ENCODE data around the gene CPED1. TPM values are rescaled to one million over a fixed set of nuclear protein-coding genes. Genes with fewer than 3 reads are reported as not detected.

The CPED1 gene
- polyA plus RNA-seq, 2 donors: 0.29 to 1.3 TPM

DNA sequence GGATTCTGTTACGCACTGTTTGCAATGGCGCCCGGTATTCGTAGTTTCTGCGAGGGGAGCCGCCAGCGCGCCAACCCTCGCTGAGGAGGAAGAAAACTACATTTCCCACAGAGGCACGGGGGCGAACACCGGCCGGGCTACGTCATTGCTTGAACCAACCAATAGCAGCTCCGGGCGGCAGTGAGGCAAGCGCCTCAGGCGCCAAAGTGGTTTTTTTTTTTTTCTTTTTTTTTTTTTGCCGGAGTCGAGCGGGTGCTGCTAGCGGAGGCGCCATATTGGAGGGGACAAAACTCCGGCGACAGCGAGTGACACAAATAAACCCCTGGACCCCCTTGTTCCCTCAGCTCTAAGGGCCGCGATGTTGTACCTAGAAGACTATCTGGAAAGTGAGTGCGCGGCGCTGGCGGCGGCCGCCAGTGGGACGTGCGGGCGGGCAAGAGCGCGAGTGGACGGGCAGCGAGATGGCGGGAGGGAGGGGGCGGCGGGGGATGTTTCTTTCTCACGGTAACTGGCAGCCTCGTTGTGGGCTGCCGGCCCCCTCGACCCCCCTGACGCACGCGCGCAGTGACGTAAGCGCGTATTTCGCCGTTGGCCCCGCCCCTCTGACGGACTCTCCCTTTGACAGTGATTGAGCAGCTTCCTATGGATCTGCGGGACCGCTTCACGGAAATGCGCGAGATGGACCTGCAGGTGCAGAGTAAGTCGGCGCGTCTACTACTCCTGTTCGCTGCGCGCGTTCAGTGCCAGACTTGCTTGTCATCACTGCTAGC is 37.8 kb upstream of the CPED1 start, which contains the start of gene ING3:
Gene ING3, plus strand, starts transcription at position 239 of the 770 bp plus-strand sequence. Its CDS starts 120 bp downstream, at position 359.
- Histone ChIP-seq H3K27ac (ENCODE audit: low read depth in 2 of 2, low read length in 1 of 2) (peak within 1 kb of the TSS; percentile 99 to 100), H3K27me3 (ENCODE audit: control insufficient read depth in 1 of 2, insufficient read depth in 2 of 2, low read length in 2 of 2) (no peaks in the 10 kb centered on the region), H3K9me3 (ENCODE audit: control insufficient read depth in 2 of 2, insufficient read depth in 1 of 2, low read depth in 1 of 2, low read length in 1 of 2) (no peaks in the 10 kb centered on the region), H3K4me3 (ENCODE audit: low read depth in 1 of 2, low read length in 2 of 2) (peak within 1 kb of the TSS; percentile 64 to 66), H3K36me3 (ENCODE audit: control insufficient read depth in 2 of 2, insufficient read depth in 2 of 2, low read length in 1 of 2) (no peaks in the 10 kb centered on the region), H3K4me1 (ENCODE audit: control insufficient read depth in 2 of 2, insufficient read depth in 2 of 2, low read length in 1 of 2) (no peaks in the 10 kb centered on the region)
- 0% methylated on average over 71 of the region's 71 CpGs for WGBS, 2 donors

DNA sequence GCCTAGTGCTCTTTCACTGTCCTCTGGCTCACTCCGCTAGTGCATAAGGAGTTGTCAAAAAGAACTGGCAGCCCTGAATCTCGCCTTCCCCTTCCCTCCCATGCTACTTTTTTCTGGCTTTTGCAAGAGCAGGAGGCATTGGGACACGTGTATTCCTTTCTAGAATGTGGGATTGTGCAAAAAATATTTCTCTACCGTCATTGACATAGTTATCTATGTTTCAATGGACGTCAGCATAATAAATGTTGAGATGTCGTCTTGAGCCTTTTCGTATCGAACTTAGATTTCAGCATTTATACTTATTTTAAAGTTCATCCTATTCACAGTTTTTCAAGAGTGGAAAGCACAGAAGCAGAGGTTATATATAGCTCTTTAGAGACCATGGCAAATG is 37.2 kb upstream of the CPED1 start:
- Histone ChIP-seq H3K27me3 (ENCODE audit: control insufficient read depth in 1 of 2, insufficient read depth in 2 of 2, low read length in 2 of 2) (no peaks in the 10 kb centered on the region), H3K27ac (ENCODE audit: low read depth in 2 of 2, low read length in 1 of 2) (peak overlapping the region; percentile 99 to 100), H3K4me1 (ENCODE audit: control insufficient read depth in 2 of 2, insufficient read depth in 2 of 2, low read length in 1 of 2) (no peaks in the 10 kb centered on the region), H3K9me3 (ENCODE audit: control insufficient read depth in 2 of 2, insufficient read depth in 1 of 2, low read depth in 1 of 2, low read length in 1 of 2) (no peaks in the 10 kb centered on the region), H3K4me3 (ENCODE audit: low read depth in 1 of 2, low read length in 2 of 2) (peak overlapping the region; percentile 64 to 66), H3K36me3 (ENCODE audit: control insufficient read depth in 2 of 2, insufficient read depth in 2 of 2, low read length in 1 of 2) (no peaks in the 10 kb centered on the region)
- WGBS, 2 donors: 9% methylated on average over 8 of the region's 8 CpGs

DNA sequence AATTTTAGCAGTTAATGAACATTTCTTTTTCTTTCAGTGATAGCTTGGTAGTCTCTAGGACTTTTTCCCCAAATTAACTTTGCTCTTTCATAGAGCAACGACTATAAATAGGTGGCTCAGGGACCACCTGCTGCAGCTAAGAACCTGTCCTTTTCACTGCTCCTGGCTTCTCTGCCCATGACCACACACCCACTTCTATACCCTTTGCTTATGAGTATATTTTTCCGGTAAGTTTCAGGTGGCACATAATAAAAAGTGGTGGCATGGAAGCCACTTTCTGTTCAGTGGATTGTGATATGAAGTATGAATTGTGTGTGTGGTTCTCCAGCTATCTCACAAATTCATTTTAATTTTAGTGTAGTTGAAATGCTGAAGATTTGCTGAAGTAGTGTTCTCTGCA is 36.7 kb upstream of the CPED1 start:
- Histone ChIP-seq H3K4me3 (ENCODE audit: low read depth in 1 of 2, low read length in 2 of 2) (no peak overlapping the region), H3K4me1 (ENCODE audit: control insufficient read depth in 2 of 2, insufficient read depth in 2 of 2, low read length in 1 of 2) (no peaks in the 10 kb centered on the region), H3K9me3 (ENCODE audit: control insufficient read depth in 2 of 2, insufficient read depth in 1 of 2, low read depth in 1 of 2, low read length in 1 of 2) (no peaks in the 10 kb centered on the region), H3K27me3 (ENCODE audit: control insufficient read depth in 1 of 2, insufficient read depth in 2 of 2, low read length in 2 of 2) (no peaks in the 10 kb centered on the region), H3K36me3 (ENCODE audit: control insufficient read depth in 2 of 2, insufficient read depth in 2 of 2, low read length in 1 of 2) (no peaks in the 10 kb centered on the region), H3K27ac (ENCODE audit: low read depth in 2 of 2, low read length in 1 of 2) (no peak overlapping the region)
- 59 to 63% methylated on average over 2 of the region's 2 CpGs for WGBS, 2 donors

DNA sequence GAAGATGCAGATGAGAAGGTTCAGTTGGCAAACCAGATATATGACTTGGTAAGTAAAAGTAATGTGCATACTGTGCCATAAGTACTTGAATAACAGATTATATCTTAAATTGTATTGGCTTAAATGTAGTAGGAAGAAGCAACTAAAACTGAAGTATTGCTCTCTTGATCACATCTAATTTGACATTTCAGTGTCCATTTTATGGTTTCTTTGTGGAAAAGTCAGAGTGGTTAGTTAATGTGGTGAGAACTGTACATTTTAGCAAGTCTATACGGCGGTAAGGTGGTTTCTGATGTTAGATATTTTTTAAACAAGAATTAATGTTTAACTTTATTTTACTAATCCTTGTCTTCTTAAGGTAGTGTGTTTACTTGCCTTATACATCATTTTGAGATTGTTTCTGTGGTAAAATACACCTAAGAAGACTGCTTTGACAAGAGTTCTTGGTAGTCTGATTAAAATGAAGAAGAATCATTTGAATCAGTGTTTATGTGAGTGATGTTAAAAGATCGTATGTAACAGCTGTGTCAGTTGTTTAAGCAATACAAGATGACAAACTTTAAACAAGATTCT is 32.8 kb upstream of the CPED1 start:
- Histone ChIP-seq H3K36me3 (ENCODE audit: control insufficient read depth in 2 of 2, insufficient read depth in 2 of 2, low read length in 1 of 2) (no peaks in the 10 kb centered on the region), H3K4me3 (ENCODE audit: low read depth in 1 of 2, low read length in 2 of 2) (no peak overlapping the region), H3K4me1 (ENCODE audit: control insufficient read depth in 2 of 2, insufficient read depth in 2 of 2, low read length in 1 of 2) (no peaks in the 10 kb centered on the region), H3K27ac (ENCODE audit: low read depth in 2 of 2, low read length in 1 of 2) (no peak overlapping the region), H3K27me3 (ENCODE audit: control insufficient read depth in 1 of 2, insufficient read depth in 2 of 2, low read length in 2 of 2) (no peaks in the 10 kb centered on the region), H3K9me3 (ENCODE audit: control insufficient read depth in 2 of 2, insufficient read depth in 1 of 2, low read depth in 1 of 2, low read length in 1 of 2) (no peaks in the 10 kb centered on the region)
- WGBS, 2 donors: 78% methylated on average over 3 of the region's 3 CpGs

DNA sequence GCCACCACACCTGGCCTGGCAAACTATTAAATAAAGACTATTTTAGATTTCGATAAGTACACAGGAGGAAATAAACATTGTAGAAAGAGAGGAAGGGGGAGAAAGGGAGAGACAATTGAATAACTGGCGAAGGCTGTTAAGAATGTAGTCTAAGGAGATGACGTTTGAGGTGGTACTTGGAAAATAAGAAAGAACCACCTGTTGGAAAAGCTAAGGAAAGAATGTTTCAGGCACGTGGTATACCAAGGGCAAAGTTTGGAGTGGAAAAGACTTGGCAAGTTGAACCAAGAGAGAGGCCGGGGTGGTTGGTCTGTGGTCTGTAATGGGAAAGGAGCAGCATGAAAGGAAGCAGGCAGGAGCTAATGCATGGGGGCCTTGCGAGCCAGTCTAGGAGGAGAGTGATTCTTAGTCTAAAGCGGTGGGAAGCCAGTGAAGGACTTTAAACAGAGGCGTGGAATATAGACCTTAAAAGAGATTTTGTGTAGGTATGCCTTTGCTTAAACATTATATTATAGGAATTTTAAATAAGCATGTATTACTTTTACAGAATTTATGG is 28.5 kb upstream of the CPED1 start:
- 92 to 94% methylated on average over 8 of the region's 8 CpGs for WGBS, 2 donors
- Histone ChIP-seq H3K27ac (ENCODE audit: low read depth in 2 of 2, low read length in 1 of 2) (no peak overlapping the region), H3K4me3 (ENCODE audit: low read depth in 1 of 2, low read length in 2 of 2) (no peak overlapping the region)

GRCh38 chr7:120960714-120961113 is 27.8 kb upstream of the CPED1 start:
- Histone ChIP-seq H3K4me1 (ENCODE audit: control insufficient read depth in 2 of 2, insufficient read depth in 2 of 2, low read length in 1 of 2) (no peaks in the 10 kb centered on the region), H3K9me3 (ENCODE audit: control insufficient read depth in 2 of 2, insufficient read depth in 1 of 2, low read depth in 1 of 2, low read length in 1 of 2) (no peaks in the 10 kb centered on the region), H3K4me3 (ENCODE audit: low read depth in 1 of 2, low read length in 2 of 2) (no peak overlapping the region), H3K36me3 (ENCODE audit: control insufficient read depth in 2 of 2, insufficient read depth in 2 of 2, low read length in 1 of 2) (no peaks in the 10 kb centered on the region), H3K27me3 (ENCODE audit: control insufficient read depth in 1 of 2, insufficient read depth in 2 of 2, low read length in 2 of 2) (no peaks in the 10 kb centered on the region), H3K27ac (ENCODE audit: low read depth in 2 of 2, low read length in 1 of 2) (no peak overlapping the region)
- 87 to 88% methylated on average over 1 of the region's 1 CpG for WGBS, 2 donors

More for the DNA sequence above, 28.5 kb upstream of the CPED1 start:
- Histone ChIP-seq H3K9me3 (ENCODE audit: control insufficient read depth in 2 of 2, insufficient read depth in 1 of 2, low read depth in 1 of 2, low read length in 1 of 2) (no peaks in the 10 kb centered on the region), H3K4me1 (ENCODE audit: control insufficient read depth in 2 of 2, insufficient read depth in 2 of 2, low read length in 1 of 2) (no peaks in the 10 kb centered on the region), H3K27me3 (ENCODE audit: control insufficient read depth in 1 of 2, insufficient read depth in 2 of 2, low read length in 2 of 2) (no peaks in the 10 kb centered on the region), H3K36me3 (ENCODE audit: control insufficient read depth in 2 of 2, insufficient read depth in 2 of 2, low read length in 1 of 2) (no peaks in the 10 kb centered on the region)

DNA sequence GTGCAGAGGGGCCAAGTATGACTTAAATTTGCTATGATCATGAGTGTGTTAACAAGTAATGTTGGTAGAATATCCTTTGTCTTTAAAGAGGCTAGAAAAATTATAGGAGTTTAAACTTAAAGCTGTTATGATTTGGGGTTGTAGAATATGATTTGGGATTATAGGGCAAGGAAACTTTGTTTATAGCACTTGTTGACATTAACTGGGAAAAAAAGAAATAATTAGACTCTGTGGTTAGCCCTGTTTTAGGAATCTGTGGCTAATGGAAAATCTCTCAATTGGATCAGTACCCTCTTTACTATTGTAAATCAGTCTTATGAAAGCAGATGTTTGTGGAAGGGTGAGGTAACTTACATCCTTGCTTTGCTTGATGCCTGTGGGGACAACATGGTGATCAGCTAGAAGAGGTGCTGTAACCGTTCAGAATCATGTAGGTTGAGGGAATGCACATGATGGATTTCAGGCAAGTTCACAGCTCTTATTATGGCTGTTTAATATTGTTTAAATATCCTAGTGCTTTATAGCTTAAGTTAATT is 26.8 kb upstream of the CPED1 start:
- H3K36me3 ChIP-seq (ENCODE audit: control insufficient read depth in 2 of 2, insufficient read depth in 2 of 2, low read length in 1 of 2): no peaks in the 10 kb centered on the region
- no peaks in the 10 kb centered on the region for H3K27me3 ChIP-seq (ENCODE audit: control insufficient read depth in 1 of 2, insufficient read depth in 2 of 2, low read length in 2 of 2)
- WGBS, 2 donors: 74 to 76% methylated on average over 1 of the region's 1 CpG
- H3K4me3 ChIP-seq (ENCODE audit: low read depth in 1 of 2, low read length in 2 of 2): no peak overlapping the region
- H3K9me3 ChIP-seq (ENCODE audit: control insufficient read depth in 2 of 2, insufficient read depth in 1 of 2, low read depth in 1 of 2, low read length in 1 of 2): no peaks in the 10 kb centered on the region
- H3K4me1 ChIP-seq (ENCODE audit: control insufficient read depth in 2 of 2, insufficient read depth in 2 of 2, low read length in 1 of 2): no peaks in the 10 kb centered on the region
- H3K27ac ChIP-seq (ENCODE audit: low read depth in 2 of 2, low read length in 1 of 2): no peak overlapping the region

DNA sequence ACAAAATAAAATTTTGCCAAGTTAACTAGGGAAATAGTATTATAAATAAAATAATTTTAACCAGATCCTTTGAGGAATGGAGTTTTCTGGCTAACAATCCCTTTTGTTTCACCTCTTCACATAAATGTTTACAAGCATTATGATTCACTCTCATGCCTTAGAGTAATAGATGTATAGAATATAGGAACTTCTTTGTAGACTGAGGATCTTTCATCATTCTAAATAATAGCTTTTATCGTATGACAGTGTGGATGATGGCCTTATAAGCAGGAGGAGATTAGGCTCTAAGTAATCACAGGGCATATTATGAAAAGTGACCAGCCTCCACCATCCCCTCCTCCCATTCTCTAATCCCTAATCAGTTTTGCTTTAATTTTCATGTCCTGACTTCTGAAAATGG is 24.4 kb upstream of the CPED1 start:
- Histone ChIP-seq H3K4me3 (ENCODE audit: low read depth in 1 of 2, low read length in 2 of 2) (no peak overlapping the region), H3K27ac (ENCODE audit: low read depth in 2 of 2, low read length in 1 of 2) (no peak overlapping the region), H3K9me3 (ENCODE audit: control insufficient read depth in 2 of 2, insufficient read depth in 1 of 2, low read depth in 1 of 2, low read length in 1 of 2) (no peaks in the 10 kb centered on the region), H3K36me3 (ENCODE audit: control insufficient read depth in 2 of 2, insufficient read depth in 2 of 2, low read length in 1 of 2) (peaks cover 0 to 4% of the 10 kb centered on the region in 2 donors), H3K27me3 (ENCODE audit: control insufficient read depth in 1 of 2, insufficient read depth in 2 of 2, low read length in 2 of 2) (no peaks in the 10 kb centered on the region), H3K4me1 (ENCODE audit: control insufficient read depth in 2 of 2, insufficient read depth in 2 of 2, low read length in 1 of 2) (no peaks in the 10 kb centered on the region)
- 85 to 86% methylated on average over 1 of the region's 1 CpG for WGBS, 2 donors

DNA sequence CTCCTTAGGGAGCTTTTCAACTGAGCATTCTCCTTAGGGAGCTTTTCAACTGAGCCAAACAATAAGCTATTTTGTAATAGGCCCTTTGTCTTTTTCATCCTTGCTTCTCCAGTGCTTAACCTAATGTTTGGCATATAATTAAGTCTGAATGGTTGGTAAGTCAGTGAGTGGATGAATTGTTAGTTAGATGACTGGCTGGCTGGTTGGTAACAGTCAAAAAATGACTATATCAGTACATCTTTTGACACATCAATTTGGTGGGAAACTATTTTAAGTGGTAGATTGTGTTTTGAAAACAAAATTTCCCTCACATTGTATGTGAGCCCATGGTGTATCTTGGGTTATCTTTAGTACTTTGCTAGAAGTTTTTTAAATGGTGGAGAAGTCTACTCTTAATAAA is 21.6 kb upstream of the CPED1 start:
- no peaks in the 10 kb centered on the region for H3K9me3 ChIP-seq (ENCODE audit: control insufficient read depth in 2 of 2, insufficient read depth in 1 of 2, low read depth in 1 of 2, low read length in 1 of 2)
- no peak overlapping the region for H3K27ac ChIP-seq (ENCODE audit: low read depth in 2 of 2, low read length in 1 of 2)
- H3K27me3 ChIP-seq (ENCODE audit: control insufficient read depth in 1 of 2, insufficient read depth in 2 of 2, low read length in 2 of 2): no peaks in the 10 kb centered on the region
- H3K36me3 ChIP-seq (ENCODE audit: control insufficient read depth in 2 of 2, insufficient read depth in 2 of 2, low read length in 1 of 2): peaks cover 4 to 8% of the 10 kb centered on the region in 2 donors
- H3K4me3 ChIP-seq (ENCODE audit: low read depth in 1 of 2, low read length in 2 of 2): no peak overlapping the region
- H3K4me1 ChIP-seq (ENCODE audit: control insufficient read depth in 2 of 2, insufficient read depth in 2 of 2, low read length in 1 of 2): no peaks in the 10 kb centered on the region

All from esophagus (tissue), 2 donors.